GM12874 (cell line): ENCODE data around the gene ATG9B.

Experiments used
- TF ChIP-seq, protein P1 (sequence below): IDR thresholded peaks from 2 replicates; pipeline ENCODE4 v1.5.1; 2011; ENCODE audit warnings: low read depth, mild to moderate bottlenecking, control low read depth, low read length, moderate library complexity; ENCODE audit not compliant: insufficient read depth

Gene ATG9B

DNA sequence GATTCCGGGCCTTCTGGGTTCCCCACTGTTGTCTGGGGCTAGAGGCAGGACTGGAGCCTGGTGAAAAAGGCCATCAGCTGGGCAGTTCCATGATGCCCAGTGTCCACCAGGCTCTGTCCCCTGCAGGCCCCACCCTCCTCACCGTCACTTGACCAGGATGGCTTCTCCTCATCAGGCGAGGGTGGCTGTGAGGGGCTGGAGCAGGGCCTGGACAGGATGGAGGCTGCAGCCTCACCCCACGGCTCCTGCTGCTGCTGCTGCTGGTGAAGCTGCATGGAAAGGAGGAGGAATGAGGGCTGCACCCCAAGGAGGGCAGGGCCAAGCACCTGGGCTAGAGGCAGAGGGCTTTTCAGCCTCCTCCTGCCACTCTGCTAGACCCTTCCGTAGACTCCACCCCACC is 8.3 kb downstream of the ATG9B start:
- TF ChIP-seq, protein P1, sequence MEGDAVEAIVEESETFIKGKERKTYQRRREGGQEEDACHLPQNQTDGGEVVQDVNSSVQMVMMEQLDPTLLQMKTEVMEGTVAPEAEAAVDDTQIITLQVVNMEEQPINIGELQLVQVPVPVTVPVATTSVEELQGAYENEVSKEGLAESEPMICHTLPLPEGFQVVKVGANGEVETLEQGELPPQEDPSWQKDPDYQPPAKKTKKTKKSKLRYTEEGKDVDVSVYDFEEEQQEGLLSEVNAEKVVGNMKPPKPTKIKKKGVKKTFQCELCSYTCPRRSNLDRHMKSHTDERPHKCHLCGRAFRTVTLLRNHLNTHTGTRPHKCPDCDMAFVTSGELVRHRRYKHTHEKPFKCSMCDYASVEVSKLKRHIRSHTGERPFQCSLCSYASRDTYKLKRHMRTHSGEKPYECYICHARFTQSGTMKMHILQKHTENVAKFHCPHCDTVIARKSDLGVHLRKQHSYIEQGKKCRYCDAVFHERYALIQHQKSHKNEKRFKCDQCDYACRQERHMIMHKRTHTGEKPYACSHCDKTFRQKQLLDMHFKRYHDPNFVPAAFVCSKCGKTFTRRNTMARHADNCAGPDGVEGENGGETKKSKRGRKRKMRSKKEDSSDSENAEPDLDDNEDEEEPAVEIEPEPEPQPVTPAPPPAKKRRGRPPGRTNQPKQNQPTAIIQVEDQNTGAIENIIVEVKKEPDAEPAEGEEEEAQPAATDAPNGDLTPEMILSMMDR = no peak

DNA sequence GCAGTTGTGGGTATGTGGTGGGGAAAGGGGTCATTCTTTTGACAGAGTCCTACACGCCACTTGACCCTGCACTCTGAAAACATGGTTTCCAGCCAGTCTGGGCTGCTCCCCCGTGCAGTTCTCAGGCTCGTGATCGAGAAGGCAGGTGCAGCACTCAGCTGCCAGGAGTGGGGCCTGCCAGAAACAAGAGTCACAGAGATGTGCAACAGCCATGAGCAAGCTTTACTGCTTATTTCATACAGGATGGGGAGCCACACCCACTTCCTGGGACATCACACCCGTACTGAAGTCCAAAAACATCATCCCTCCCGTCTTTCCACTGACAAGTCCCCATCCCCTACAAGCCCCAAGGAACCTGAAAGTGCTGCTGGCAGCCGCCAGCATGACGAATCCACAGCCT is 9.3 kb downstream of the ATG9B start:
- TF ChIP-seq, protein P1 = no peak

DNA sequence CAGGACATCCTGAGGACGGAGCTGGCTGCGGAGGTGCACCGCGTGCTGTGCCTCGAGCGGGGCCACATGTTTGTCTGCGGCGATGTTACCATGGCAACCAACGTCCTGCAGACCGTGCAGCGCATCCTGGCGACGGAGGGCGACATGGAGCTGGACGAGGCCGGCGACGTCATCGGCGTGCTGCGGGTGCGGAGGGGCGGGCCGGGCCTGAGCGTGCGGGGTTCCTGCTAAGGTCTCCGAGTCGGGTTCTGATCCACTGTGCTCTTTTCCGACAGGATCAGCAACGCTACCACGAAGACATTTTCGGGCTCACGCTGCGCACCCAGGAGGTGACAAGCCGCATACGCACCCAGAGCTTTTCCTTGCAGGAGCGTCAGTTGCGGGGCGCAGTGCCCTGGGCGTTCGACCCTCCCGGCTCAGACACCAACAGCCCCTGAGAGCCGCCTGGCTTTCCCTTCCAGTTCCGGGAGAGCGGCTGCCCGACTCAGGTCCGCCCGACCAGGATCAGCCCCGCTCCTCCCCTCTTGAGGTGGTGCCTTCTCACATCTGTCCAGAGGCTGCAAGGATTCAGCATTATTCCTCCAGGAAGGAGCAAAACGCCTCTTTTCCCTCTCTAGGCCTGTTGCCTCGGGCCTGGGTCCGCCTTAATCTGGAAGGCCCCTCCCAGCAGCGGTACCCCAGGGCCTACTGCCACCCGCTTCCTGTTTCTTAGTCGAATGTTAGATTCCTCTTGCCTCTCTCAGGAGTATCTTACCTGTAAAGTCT is 10.4 kb downstream of the ATG9B start:
- TF ChIP-seq, protein P1 = no peak

DNA sequence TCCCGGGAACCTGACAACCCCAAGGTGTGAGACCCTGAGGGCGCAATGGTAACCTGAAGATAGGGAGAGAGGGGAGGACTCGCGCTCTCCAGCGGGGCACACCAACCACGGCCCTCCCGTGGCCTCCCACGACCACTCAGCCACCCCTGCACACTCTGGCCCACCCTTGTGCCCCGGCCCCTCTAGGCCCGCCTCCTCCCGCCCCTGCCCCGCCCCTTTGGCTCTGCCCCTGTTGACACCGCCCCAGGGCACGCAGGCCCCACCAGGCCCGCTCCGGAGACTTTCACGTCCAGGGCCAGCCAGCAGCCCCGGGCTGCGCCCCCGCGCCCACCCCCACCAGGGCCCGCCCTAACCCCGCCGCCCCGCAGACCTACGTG is 10.9 kb downstream of the ATG9B start:
- TF ChIP-seq, protein P1 = no peak

DNA sequence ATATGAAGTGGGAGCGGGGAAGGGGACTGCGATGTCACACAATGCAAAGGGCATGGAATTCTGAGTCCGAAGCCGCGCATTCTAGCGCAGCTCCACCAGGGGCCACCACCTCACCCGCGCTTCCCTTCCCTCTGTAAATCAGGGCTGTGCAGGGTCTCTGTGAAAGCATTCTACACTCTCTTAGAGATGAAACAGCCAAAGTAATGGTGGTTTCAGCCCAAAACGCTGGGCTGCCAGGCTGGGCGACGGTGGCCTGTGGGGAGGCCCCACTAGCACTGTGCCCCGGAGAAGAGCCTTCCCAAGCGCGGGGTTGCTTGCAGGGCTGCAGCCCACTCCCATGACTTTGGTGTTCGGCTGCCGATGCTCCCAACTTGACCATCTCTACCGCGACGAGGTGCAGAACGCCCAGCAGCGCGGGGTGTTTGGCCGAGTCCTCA is 11.4 kb downstream of the ATG9B start:
- TF ChIP-seq, protein P1 = 0 out of 2 replicates have a peak, but pooled peaks have one; percentile 12

DNA sequence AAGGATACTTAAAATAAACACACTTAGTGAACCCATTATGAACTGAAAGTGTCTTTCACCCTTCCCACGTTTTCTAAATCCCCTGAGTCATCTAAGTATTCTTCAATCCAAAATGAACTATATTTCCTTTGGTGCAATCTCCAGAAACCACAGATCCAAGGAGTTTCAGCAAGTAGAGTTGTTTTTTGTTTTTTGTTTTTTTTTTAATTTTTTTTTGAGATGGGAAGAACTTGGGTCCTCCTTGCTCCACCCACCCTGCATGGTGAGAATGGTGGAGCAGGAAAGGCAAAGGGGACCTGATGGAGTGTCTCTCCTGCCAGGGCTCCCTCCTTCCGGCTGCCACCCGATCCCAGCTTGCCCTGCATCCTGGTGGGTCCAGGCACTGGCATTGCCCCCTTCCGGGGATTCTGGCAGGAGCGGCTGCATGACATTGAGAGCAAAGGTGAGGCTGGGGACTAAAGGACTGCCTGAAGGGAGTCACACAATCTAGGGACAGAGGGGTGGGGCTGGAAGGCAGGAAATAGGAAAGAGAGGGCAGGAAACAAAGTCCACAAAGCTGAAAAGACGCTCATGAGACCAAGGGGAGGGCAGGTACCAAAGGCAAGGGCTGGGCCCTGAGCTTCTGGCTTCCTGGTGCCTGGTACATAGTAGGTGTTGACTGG is 12.1 kb downstream of the ATG9B start:
- TF ChIP-seq, protein P1 = no peak

DNA sequence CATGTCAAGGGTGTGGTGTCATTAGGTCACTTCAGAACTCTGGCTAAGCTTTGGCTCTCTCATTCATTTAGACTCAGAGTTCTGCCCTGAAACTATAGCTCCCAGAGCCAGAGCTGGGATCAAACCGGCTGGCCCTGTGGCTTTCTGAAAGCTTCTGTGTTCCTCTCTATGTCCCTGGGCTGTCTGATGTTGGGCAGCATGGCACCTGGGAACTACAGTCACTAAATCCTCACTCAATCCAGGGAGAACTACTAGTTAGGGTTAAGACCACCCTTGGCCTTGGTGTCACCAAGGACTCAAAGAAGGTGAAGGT is 13.2 kb downstream of the ATG9B start:
- TF ChIP-seq, protein P1 = no peak
